ENCODE data around the gene SBF1. TPM values are rescaled to one million over a fixed set of nuclear protein-coding genes. Genes with fewer than 3 reads are reported as not detected.
A peak's percentile ranks its signal among the peaks of the same experiment; 100 is the strongest.

Gene SBF1
- total RNA-seq, 1 donor: 118 TPM

GRCh38 chr22:50447576-50448551 lies 27.0 kb downstream of the SBF1 start:
- DNase-seq (ENCODE audit: low read depth in 2 of 3, low spot score in 2 of 3): no peak

GRCh38 chr22:50446708-50447575 lies 27.9 kb downstream of the SBF1 start:
- no peak for DNase-seq (ENCODE audit: low read depth in 2 of 3, low spot score in 2 of 3)

- DNase-seq (ENCODE audit: low read depth in 2 of 3, low spot score in 2 of 3): no peak
Observed at GRCh38 chr22:50445880-50446707, 28.7 kb downstream of the SBF1 start.

- peak in 1 of 3 donors; percentile 73 for DNase-seq (ENCODE audit: low read depth in 2 of 3, low spot score in 2 of 3)
Observed at GRCh38 chr22:50445071-50445879, 29.6 kb downstream of the SBF1 start.

- no peak for DNase-seq (ENCODE audit: low read depth in 2 of 3, low spot score in 2 of 3)
Observed at GRCh38 chr22:50444663-50445062, 30.2 kb downstream of the SBF1 start.

- no peak for DNase-seq (ENCODE audit: low read depth in 2 of 3, low spot score in 2 of 3)
Observed at GRCh38 chr22:50443801-50444625, 30.8 kb downstream of the SBF1 start.

GRCh38 chr22:50443197-50443596 lies 31.6 kb downstream of the SBF1 start:
- DNase-seq (ENCODE audit: low read depth in 2 of 3, low spot score in 2 of 3): no peak

- DNase-seq (ENCODE audit: low read depth in 2 of 3, low spot score in 2 of 3): no peak
Observed at GRCh38 chr22:50441428-50441993, 33.3 kb downstream of the SBF1 start.

- DNase-seq (ENCODE audit: low read depth in 2 of 3, low spot score in 2 of 3): no peak
Observed at GRCh38 chr22:50440544-50441249, 34.1 kb downstream of the SBF1 start.

GRCh38 chr22:50439871-50440331 lies 34.9 kb downstream of the SBF1 start:
- no peak for DNase-seq (ENCODE audit: low read depth in 2 of 3, low spot score in 2 of 3)

- DNase-seq (ENCODE audit: low read depth in 2 of 3, low spot score in 2 of 3): no peak
Observed at GRCh38 chr22:50439314-50439870, 35.4 kb downstream of the SBF1 start.

GRCh38 chr22:50438305-50439275 lies 36.2 kb downstream of the SBF1 start:
- no peak for DNase-seq (ENCODE audit: low read depth in 2 of 3, low spot score in 2 of 3)

GRCh38 chr22:50437511-50438304 lies 37.1 kb downstream of the SBF1 start:
- DNase-seq (ENCODE audit: low read depth in 2 of 3, low spot score in 2 of 3): no peak

- DNase-seq (ENCODE audit: low read depth in 2 of 3, low spot score in 2 of 3): no peak
Observed at GRCh38 chr22:50436841-50437341, 37.9 kb downstream of the SBF1 start.
